ENCODE data around the gene SLC12A8. TPM values are rescaled to one million over a fixed set of nuclear protein-coding genes. Genes with fewer than 3 reads are reported as not detected.

The SLC12A8 gene
- total RNA-seq, 2 donors from 2014 or later, result 0.80 to 0.92 TPM

- ATAC-seq (peak; percentile 84 to 88), DNase-seq (peak; percentile 75)
- intact Hi-C loops (cut with DNase I), result loop anchor here in 1 of 2 donors (5.0 kb wide), 1 partner anchor 238 kb away; no protein-coding TSS in a partner anchor
Measured at GRCh38 chr3:125165189-125165947, 47.2 kb downstream of the SLC12A8 start.

GRCh38 chr3:125163739-125164601 lies 48.6 kb downstream of the SLC12A8 start:
- DNase-seq, result peak; percentile 45
- peak; percentile 38 to 47 for ATAC-seq
- intact Hi-C loops (cut with DNase I), result loop anchor here (5.0 kb wide), 1 partner anchor 167 kb away; no protein-coding TSS in a partner anchor

- ATAC-seq, result peak in 1 of 2 donors; percentile 64
- intact Hi-C loops (cut with DNase I), result loop anchor here (5.0 kb wide), 1 partner anchor 164 kb away; no protein-coding TSS in a partner anchor
- peak; percentile 55 for DNase-seq
Measured at GRCh38 chr3:125161607-125162219, 50.8 kb downstream of the SLC12A8 start.

GRCh38 chr3:125160606-125161371 lies 51.8 kb downstream of the SLC12A8 start:
- intact Hi-C loops (cut with DNase I), result loop anchor here (5.0 kb wide), 1 partner anchor 163 kb away; no protein-coding TSS in a partner anchor
- ATAC-seq (peak in 1 of 2 donors; percentile 20), DNase-seq (no peak)

- intact Hi-C loops (cut with DNase I), result no loop called here
- DNase-seq (no peak), ATAC-seq (no peak)
Measured at GRCh38 chr3:125157183-125157582, 55.4 kb downstream of the SLC12A8 start.

GRCh38 chr3:125156456-125156855 lies 56.1 kb downstream of the SLC12A8 start:
- DNase-seq (no peak), ATAC-seq (no peak)
- intact Hi-C loops (cut with DNase I), result no loop called here

GRCh38 chr3:125154800-125155269 lies 57.7 kb downstream of the SLC12A8 start:
- DNase-seq, result no peak

GRCh38 chr3:125154110-125154509 lies 58.4 kb downstream of the SLC12A8 start:
- DNase-seq (no peak), ATAC-seq (no peak)
- intact Hi-C loops (cut with DNase I), result no loop called here

More at GRCh38 chr3:125154800-125155269, 57.7 kb downstream of the SLC12A8 start:
- intact Hi-C loops (cut with DNase I), result no loop called here
- ATAC-seq, result no peak

- intact Hi-C loops (cut with DNase I), result no loop called here
- ATAC-seq (no peak), DNase-seq (no peak)
Measured at GRCh38 chr3:125152951-125153350, 59.6 kb downstream of the SLC12A8 start.

- intact Hi-C loops (cut with DNase I), result no loop called here
- ATAC-seq, result peak in 1 of 2 donors; percentile 28
- DNase-seq, result no peak
Measured at GRCh38 chr3:125151916-125152315, 60.6 kb downstream of the SLC12A8 start.

- intact Hi-C loops (cut with DNase I), result no loop called here
- no peak for ATAC-seq
- DNase-seq, result no peak
Measured at GRCh38 chr3:125151442-125151817, 61.1 kb downstream of the SLC12A8 start.

- ATAC-seq, result no peak
- no peak for DNase-seq
- intact Hi-C loops (cut with DNase I), result no loop called here
Measured at GRCh38 chr3:125150525-125151441, 61.8 kb downstream of the SLC12A8 start.

GRCh38 chr3:125149462-125149861 lies 63.1 kb downstream of the SLC12A8 start:
- DNase-seq (no peak), ATAC-seq (no peak)
- intact Hi-C loops (cut with DNase I), result loop anchor here in 1 of 2 donors (10.0 kb wide), 1 partner anchor 85 kb away; no protein-coding TSS in a partner anchor

GRCh38 chr3:125148836-125149235 lies 63.7 kb downstream of the SLC12A8 start:
- ATAC-seq, result peak; percentile 69 to 86
- intact Hi-C loops (cut with DNase I), result loop anchor here in 1 of 2 donors (10.0 kb wide), 1 partner anchor 84 kb away; no protein-coding TSS in a partner anchor
- DNase-seq, result peak; percentile 79

GRCh38 chr3:125148016-125148812 lies 64.3 kb downstream of the SLC12A8 start:
- DNase-seq (no peak), ATAC-seq (peak in 1 of 2 donors; percentile 9)
- intact Hi-C loops (cut with DNase I), result loop anchor here in 1 of 2 donors (10.0 kb wide), 1 partner anchor 83 kb away; no protein-coding TSS in a partner anchor

- ATAC-seq, result no peak
- intact Hi-C loops (cut with DNase I), result loop anchor here in 1 of 2 donors (10.0 kb wide), 1 partner anchor 83 kb away; no protein-coding TSS in a partner anchor
- DNase-seq, result no peak
Measured at GRCh38 chr3:125147491-125147820, 65.1 kb downstream of the SLC12A8 start.
